ENCODE data around the gene NCOR1.
"Not testable (repeated sequence)": the region's sequence is repeated elsewhere in the genome, so short reads cannot be mapped to it uniquely, and the experiment has no call there.

Gene NCOR1

DNA sequence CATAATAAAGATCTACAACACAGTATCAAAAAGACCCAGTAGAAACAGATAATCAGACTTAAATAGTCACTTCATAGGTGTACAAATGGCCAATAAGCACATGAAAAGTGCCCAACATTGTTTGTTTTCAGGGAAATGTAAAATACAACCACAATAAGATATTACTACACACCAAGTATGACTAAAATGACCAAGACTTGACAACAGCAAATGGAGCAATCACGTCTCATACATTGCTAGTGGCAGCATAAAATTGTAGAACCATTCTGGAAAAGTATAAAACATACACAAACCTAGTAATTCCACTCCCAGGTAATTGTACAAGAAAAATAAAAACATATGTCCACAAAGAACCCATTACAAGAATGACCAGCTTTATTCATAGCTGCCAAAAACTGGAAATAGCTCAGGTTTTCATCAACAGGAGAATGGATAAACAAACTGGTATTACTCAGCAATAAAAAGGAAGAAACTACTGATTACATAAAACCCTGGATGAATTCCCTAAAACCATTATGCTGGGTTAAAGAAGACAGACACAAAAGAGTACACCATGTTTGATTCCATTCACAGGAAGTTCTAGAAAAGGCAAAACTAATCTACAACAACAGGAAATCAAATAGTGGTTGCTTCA lies 130.2 kb downstream of the NCOR1 start:
- DNase-seq (ENCODE audit: low spot score) = no peak

DNA sequence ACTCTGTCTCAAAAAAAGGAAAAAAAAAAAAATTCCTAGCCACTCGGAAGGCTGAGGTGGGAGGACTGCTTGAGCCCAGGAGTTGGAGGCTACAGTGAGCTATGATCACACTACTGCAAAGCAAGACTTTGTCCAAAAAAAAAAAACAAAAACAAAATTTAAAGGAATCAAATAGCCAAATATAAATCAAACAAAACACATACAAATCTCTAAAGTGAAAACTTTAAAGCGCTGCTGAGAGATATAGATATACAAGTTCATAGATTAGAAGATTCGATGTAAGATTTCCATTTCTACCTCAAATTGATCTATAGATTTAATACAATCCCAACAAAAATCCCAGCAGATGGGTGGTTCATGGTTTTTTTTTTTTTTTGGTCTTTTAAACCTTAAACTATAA lies 132.1 kb downstream of the NCOR1 start:
- DNase-seq (ENCODE audit: low spot score) = no peak

DNA sequence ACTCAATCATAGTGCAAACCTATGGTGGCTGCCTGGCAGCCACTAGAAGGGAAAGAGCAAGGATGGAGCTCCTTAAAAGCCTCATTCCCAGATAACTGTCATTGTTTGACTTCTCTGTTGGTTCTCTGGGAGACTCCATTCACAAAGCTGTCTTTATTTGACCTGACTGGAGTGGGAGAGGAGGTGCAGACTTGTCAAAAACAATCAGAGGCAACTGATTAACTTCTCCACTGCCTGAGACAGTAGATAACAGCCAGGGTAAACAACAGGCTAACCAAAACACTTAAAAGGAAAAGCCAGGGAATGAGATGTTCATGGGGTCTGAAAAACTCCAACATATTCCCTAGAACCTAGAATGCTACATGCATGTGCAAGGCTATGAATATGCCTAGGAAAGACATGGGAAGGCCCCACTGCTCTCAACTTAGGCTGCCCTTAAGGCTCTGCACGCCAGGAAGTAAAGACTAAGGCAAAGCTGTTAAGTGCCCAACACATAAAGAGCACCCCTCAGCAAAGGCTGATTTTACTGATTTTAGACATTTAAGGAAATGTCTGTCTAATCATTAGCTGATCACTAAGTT lies 133.7 kb downstream of the NCOR1 start:
- no peak for DNase-seq (ENCODE audit: low spot score)

DNA sequence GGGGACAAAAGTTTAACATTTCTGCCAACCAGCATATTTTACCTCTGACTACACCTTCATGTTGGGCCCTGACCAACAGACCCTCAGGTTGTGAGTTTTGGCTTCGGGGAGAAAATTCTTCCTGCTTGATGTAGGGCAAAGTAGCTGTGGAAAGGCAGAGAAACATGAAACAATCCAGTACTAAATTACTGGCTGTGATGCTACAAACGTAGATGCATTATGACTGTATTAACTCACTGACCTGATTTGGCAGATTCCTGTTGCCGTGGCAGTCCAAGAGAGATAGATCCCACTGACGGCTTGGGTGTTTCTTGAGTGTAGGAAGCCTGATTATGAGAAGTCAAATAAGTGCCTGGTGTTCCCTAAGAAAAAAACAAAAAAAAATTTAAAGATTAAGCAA lies 135.0 kb downstream of the NCOR1 start:
- DNase-seq (ENCODE audit: low spot score) = no peak

DNA sequence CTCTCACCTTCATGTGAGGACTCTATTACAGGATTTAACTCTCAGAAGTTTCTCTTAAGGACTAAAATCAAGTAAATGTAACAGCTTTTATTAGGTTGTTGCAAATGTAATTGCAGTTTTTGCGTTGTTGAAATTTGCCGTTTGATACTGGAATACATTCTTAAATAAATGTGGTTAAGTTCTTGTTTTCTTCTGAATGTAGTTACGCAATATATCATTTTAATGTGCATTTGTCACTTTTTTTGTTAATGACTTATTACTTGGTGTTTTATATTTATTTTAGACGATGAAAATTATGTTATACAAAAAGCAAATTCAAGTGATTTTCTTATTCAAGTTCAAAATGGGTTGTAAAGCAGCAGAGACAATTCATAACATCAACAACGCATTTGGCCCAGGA lies 139.4 kb downstream of the NCOR1 start:
- DNase-seq (ENCODE audit: low spot score) = no peak

DNA sequence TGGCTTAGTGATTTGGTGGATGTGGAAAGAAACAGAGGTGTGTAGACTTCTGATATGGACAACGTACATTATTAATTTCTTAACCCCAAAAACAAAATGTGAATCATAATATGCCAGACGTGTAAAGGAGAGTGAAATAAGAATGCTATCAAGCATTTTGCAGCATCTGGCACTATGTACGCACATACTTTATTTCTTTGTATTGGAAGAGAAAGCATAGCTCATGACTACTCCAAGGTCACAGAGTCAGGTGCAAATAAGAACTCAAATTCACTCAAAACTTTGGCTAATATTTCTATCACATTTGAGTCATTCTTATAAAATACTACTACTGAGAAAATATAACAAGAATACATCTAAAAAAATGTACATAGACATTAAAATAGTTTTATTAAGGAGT lies 140.9 kb downstream of the NCOR1 start:
- DNase-seq (ENCODE audit: low spot score) = no peak

DNA sequence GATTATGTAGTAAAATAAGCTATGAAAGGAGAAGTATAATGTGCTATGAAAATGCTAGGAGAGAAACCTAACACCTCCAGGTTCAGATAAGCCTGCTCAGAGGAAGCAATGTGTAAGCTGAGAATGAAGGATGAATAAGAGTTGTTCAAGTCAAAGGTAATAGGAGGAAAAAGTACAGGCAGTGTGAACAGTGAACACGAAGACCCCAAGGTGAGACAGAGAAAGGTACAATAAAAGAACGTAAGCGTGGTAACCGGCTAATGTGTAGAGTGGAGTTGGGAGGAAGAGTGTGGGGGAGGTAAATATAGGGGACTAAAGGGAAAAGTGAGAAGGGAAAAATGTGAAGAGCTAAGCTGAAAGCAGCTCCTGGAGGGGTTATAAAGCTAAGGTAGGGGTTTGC lies 141.5 kb downstream of the NCOR1 start:
- no peak for DNase-seq (ENCODE audit: low spot score)

DNA sequence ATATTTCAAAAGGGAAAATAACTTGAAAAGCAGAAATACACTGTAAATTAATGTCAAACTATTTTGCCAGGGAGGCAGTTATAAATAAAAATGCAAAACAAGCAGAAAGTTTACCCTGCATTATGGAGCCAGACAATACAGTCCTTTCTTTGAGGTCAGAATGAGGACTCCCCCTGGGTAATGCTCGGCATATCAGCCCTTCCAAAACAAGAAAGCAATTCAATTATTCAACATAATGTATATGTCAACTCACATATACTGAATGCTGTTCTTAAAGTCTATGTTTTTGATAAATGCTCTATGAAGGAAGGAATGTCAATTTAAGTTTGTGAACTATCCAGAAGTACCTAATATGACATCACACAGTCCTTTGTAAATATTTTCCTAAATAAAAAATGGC lies 143.3 kb downstream of the NCOR1 start:
- no peak for DNase-seq (ENCODE audit: low spot score)

DNA sequence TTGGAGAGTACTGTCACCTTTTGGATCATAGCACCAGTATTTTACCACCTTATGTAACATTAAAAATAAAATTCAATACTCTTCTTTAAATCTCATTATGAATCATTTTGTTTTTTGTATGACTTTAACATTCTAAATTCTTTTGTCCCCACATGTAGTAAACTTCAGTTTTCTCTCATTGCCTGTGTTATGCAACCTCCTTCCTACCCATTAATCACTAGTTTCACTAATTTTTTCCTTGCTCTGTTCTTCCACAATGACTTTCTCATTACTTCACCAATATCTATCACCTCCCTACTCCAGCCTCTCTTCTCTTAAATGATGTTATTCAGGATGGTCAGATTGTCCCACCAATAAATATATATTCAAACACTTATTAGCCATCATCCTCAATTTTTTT lies 147.0 kb downstream of the NCOR1 start:
- no peak for DNase-seq (ENCODE audit: low spot score)

DNA sequence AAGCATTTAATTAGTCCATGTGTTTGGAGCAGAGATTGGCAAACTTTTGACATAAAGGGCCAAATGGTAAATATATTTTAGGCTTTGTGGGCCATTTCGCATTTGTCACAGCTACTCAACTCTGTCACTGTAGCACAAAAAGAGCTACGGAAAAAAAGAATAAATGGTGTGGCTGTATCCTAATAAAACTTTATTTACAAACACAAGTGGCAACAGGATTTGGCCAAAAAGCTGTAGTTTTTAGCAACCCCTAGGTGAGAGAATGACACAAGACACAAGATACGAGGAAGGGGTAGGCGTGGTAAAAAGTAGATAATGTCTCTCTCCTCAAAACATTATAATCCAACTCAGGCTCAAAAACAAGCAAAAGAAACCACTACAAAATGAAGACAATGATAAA lies 149.2 kb downstream of the NCOR1 start:
- no peak for DNase-seq (ENCODE audit: low spot score)

DNA sequence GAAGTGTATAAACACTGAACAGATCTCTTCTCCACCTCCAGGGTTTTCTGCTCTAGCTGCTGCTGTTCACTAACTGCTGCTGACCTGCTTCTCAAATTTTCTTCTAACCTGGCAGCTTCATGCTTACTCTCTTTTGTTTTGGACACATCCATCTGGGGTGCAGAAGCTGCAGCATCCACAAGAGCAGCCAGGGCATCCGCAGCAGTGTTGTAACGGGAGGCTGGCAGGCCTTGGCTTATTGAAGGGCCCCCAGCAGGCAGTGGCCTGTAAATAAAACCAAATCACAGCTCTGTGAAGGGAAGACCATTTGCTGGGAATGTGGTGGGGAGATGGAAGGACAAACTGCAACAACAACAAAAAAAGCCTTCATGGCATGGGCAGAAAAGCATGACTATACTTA lies 153.7 kb downstream of the NCOR1 start:
- DNase-seq (ENCODE audit: low spot score) = no peak

DNA sequence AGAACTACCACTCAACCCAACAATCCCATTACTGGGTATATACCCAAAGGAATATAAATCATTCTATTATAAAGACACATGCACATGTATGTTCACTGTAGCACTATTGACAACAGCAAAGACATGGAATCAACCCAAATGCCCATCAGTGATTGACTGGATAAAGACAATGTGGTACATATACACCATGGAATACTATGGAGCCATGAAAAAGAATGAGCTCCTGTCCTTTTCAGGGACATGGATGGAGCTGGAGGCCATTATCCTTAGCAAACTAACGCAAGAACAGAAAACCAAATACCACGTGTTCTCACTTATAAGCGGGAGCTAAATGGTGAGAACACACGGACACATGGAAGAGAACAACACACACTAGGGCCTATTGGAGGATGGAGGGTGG lies 160.2 kb downstream of the NCOR1 start:
- DNase-seq (ENCODE audit: low spot score) = not testable (repeated sequence)

DNA sequence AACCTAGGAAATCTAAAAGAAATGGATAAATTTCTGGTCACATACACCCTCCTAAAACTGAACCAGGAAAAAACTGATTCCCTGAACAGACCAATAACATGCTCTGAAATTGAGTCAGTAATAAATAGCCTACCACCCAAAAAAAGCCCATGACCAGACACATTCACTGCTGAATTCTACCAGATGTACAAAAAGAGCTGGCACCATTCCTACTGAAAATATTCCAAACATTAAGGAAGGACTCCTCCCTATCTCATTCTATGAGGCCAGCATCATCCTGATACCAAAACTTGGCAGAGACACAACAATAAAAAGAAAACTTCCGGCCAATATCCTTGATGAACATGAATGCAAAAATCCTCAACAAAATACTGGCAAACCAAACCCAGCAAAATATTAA lies 162.8 kb downstream of the NCOR1 start:
- DNase-seq (ENCODE audit: low spot score) = no peak

DNA sequence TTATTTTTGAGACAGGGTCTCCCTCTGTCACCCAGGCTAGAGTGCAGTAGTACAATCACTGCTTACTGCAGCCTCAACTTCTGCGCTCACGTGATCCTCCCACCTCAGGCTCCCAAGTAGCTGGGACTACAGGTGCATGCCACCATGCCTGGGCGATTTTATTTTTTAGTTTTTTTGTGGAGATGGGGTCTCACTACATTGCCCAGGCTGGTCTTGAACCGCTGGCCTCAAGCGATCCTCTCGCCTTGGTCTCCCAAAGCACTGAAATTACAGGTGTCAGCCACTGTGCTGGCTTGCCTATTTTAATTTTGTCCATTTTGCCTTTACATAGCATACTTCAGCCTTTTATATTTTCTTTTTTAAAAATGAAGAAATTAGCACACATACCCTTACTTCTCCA lies 164.5 kb downstream of the NCOR1 start:
- DNase-seq (ENCODE audit: low spot score) = no peak

DNA sequence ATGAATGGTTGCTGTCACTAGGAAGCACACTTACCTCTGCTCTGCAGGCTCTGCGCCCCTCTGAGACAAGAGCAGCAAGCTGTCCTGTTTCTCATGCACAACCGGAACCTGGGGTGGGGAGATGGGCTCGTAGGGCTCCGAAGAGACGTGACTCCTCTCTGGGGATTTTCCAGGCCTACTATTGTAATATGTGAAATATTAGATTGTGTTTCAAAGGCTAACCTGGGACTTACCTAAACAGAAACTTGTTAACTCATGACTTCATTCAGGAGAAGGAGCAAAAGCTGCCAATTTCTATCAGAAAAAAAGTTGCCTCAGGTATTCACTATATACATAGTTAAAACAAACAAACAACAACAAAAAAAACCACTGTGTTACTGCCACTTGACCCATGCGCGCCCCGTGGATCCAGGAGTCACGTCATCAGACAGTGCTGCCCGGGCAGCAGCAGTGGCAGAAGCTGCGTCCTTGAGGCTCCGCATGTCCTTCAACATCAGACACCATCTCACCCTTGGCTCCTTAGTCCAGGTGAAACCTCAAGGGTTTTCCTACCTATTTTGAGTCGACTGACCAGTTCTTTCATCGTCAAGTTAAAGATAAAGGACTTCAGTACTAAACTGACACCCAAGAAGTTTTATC lies 166.4 kb downstream of the NCOR1 start:
- no peak for DNase-seq (ENCODE audit: low spot score)

DNA sequence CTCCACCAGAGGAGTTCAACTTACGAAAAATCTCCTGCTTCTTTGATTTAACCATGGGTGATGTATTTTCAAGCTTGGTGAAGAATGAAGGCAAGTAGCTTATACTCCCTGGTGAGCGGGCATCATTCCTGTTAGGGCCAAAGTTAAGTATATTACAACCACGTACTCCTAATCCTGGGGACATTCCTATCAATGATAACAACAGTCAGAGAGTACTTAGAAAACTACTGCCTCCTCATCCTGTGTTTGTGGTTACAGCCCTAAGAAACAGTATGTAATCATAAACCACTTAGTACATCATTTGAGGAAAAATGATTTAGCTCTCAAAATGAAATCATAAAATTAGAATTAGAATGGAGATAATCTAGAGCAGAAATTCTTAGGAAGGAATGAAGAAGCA lies 168.4 kb downstream of the NCOR1 start:
- DNase-seq (ENCODE audit: low spot score) = no peak

DNA sequence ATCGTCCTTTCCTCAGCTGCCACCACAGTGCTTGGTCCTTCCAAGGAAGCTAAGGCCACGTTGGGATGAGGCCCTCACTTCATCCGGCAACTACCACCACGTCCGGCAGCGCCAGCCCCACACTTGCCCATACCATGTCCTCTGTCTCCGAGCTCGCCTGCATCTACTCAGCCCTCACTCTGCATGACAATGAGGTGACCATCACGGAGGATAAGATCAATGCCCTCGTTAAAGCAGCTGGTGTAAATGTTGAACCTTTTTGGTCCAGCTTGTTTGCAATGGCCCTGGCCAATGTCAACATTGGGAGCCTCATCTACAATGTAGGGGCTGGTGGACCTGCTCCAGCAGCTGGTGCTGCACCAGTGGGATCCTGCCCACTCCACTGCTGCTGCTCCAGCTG lies 170.8 kb downstream of the NCOR1 start:
- DNase-seq (ENCODE audit: low spot score) = no peak

DNA sequence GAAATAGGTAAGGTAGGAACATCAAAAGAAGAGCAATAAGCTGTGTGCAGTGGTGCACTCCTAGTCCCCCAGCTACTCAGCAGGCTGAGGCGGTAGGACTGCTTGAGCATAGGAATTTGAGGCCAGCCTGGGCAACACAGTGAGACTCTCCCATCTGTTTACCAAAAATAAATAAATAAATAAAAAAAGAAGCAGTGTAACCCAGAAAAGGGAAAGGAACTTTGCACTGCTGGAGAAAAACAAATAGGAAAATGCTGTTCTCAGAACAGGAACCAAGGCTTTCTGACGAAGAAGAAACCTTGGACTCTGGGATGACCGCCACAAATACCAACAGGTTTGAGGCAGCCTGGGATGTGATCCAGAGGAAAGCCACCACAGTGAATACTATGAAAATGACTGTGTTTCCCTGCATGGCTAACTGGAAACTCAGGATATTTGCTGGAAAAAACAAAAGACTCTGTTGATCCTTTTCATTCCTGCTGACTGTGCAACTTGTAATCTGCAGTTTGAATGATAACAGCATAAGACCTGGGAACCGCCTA lies 174.6 kb downstream of the NCOR1 start:
- no peak for DNase-seq (ENCODE audit: low spot score)

DNA sequence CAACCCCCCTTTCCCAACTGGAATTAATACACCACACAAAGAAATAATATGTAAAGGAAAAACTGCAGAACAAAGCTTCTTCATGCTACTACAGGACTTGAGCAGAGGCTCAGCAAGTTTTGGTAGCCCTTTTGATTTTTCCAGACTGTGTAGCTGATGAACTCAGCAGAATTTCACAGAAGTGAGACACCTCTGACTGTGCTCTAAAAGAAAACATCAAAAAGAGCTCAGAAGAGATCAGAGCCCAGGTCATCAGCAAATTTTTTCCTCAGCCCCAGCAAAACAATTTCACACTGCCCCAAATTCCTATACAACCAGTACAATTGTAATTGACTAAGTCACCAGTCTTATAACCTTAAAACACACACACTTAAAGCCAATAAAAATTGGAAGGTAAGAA lies 177.7 kb downstream of the NCOR1 start:
- no peak for DNase-seq (ENCODE audit: low spot score)

DNA sequence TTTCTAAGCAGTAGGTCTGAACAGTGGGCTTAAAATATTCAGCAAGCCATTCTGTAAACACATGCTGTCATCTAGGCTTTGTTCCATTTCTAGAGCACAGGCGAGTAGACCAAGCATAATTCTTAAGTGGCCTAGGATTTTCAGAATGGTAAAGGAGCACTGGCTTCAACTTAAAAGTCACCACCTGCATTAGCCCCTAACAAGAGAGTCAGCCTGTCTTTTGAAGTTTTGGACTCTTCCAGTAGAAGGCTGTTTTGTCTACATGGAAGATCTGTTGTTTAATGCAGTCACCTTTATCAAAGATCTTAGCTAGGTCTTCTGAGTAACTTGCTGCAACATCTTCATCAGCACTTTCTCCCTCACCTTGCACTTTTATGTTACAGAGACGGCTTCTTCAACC lies 179.1 kb downstream of the NCOR1 start:
- DNase-seq (ENCODE audit: low spot score) = no peak

DNA sequence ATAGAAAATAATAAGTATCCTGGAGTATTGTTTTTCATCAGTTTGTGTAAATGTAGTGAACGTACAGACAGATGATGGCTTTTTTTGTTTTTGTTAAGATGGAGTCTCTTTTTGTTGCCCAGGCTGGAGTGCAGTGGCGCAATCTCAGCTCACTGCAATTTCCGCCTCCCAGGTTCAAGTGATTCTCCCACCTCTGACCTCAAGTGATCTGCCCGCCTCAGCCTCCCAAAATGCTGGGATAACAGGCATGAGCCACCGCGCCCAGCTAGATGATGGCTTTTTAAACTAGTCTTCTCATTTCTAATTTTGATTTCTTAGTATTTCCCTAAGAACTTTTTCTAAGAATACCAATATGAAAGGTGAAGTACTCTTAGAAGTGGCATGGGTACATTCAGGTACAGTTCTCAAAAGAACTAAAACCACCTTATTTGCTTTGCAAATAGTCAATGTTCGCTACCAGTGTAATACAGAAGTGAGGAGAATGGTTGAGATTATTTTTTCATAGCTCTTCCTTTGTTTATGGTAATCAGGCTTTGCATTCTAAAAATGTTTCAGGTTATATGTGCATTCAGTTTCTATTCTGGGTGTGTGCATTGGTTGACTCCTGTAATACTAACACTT lies 181.5 kb downstream of the NCOR1 start:
- no peak for DNase-seq (ENCODE audit: low spot score)

DNA sequence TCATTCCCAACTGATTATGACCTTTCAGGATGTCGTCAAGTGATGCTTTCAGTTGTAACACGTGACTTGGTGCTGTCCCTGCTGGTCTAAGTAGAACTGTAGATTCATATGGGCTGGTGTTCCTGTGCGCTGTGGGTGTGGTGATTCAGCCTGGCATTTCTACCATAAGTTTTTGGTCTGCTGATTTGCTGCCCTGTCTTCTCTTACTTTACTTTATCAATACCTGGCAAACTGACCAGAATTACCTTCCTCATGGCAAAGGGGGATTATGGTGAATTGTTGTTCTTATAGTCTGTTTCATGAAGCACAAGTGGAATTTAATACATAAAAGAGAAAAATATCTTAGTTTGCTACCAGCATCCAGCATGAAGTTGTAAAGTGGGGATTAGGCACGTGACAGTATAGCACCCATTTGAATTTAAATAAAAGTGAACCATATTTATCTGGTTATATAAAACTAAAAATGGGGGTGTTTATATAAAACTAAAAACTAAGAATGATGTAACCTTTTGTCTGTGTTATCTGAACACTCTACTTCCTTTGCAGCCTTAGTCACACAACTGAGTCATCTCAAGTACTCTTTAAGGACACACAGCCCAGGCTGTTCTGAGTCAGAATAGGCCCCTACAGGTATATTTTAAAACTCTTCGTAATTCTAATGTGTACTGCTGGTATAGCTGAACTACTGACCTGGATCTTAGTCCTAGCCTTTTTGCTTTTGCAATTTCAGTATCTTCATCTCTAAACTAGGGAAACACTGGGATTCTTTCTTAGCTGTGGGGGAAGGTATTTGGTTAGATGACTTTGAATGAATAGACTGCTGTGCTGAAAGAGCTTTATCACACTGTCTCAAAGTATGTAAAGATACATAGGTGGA lies 187.4 kb downstream of the NCOR1 start:
- DNase-seq (ENCODE audit: low spot score) = no peak
